Ectodermal cell (in vitro differentiated cells): Measurements from ENCODE around the gene HAND1.
A peak's percentile ranks its signal among the peaks of the same experiment; 100 is the strongest.

Experiments used
- H3K27ac ChIP-seq: 2 replicates; pipeline ENCODE4 v1.7.0; 2013; ENCODE audit warnings: mild to moderate bottlenecking, low read depth, low read length; ENCODE audit not compliant: insufficient read depth, poor library complexity, severe bottlenecking
- H3K27me3 ChIP-seq: 2 replicates; pipeline ENCODE4 v1.7.0; 2013; ENCODE audit warnings: mild to moderate bottlenecking, low read length; ENCODE audit not compliant: insufficient read depth, control insufficient read depth, poor library complexity, severe bottlenecking
- H3K36me3 ChIP-seq: one replicate; pipeline ENCODE4 v1.7.0; 2013; ENCODE audit warnings: low read length; ENCODE audit not compliant: control insufficient read depth, insufficient read depth
- H3K4me1 ChIP-seq: one replicate; pipeline ENCODE4 v1.7.0; 2013; ENCODE audit warnings: low read length; ENCODE audit not compliant: control insufficient read depth, insufficient read depth
- H3K4me3 ChIP-seq: 2 replicates; pipeline ENCODE4 v1.7.0; 2013; ENCODE audit warnings: low read depth, low read length, control low read depth; ENCODE audit not compliant: insufficient read depth
- H3K9me3 ChIP-seq: 2 replicates; pipeline ENCODE4 v1.7.0; 2013; ENCODE audit warnings: mild to moderate bottlenecking, low read length, moderate library complexity; ENCODE audit not compliant: control insufficient read depth
- WGBS, 2 experiments: methylation state at CpG; one replicate each; pipeline ENCODE4 v1.1.7; 2013; ENCODE audit warnings: missing lambda C conversion rate in 2 of 2; 5-methylcytosine and 5-hydroxymethylcytosine counted together

Gene HAND1

GRCh38 chr5:154459015-154459414 is 19.0 kb downstream of the HAND1 start:
- 89 to 90% methylated on average over 3 of the region's 3 CpGs for WGBS, 2 experiments

GRCh38 chr5:154456540-154456939 is 21.5 kb downstream of the HAND1 start:
- no peaks in the 10 kb centered on the region for H3K4me1 ChIP-seq
- H3K4me3 ChIP-seq = no peak overlapping the region
- WGBS, 2 experiments = 95 to 98% methylated on average over 3 of the region's 3 CpGs
- H3K36me3 ChIP-seq = peaks cover 10% of the 10 kb centered on the region
- H3K27ac ChIP-seq = no peak overlapping the region
- no peaks in the 10 kb centered on the region for H3K9me3 ChIP-seq
- H3K27me3 ChIP-seq = no peaks in the 10 kb centered on the region

More at GRCh38 chr5:154459015-154459414, 19.0 kb downstream of the HAND1 start:
- H3K4me3 ChIP-seq = no peak overlapping the region
- peaks cover 7% of the 10 kb centered on the region for H3K36me3 ChIP-seq
- H3K27ac ChIP-seq = no peak overlapping the region
- no peaks in the 10 kb centered on the region for H3K9me3 ChIP-seq
- H3K27me3 ChIP-seq = no peaks in the 10 kb centered on the region
- H3K4me1 ChIP-seq = no peaks in the 10 kb centered on the region

DNA sequence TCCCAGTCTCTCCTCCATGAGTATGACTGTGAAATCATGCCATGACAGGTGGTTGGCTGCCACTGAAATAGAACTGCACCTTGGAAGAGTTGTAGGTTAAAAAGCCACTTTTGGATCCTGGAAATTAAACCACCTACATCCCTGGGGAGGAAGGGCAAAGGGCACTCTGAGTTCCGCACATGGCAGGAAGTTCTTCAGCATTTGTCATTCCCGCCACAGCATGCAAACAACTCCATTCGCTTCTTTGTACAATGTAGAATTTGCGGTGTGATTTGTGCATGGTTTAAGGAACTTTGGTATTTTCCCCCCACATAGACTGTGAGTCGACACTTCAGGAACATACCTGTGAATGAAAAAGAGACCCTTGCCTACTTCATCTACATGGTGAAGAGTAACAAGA is 22.4 kb downstream of the HAND1 start:
- no peaks in the 10 kb centered on the region for H3K4me1 ChIP-seq
- H3K4me3 ChIP-seq = no peak overlapping the region
- H3K27ac ChIP-seq = no peak overlapping the region
- peaks cover 10% of the 10 kb centered on the region for H3K36me3 ChIP-seq
- WGBS, 2 experiments = 97 to 99% methylated on average over 5 of the region's 5 CpGs
- no peaks in the 10 kb centered on the region for H3K27me3 ChIP-seq
- no peaks in the 10 kb centered on the region for H3K9me3 ChIP-seq

- Histone ChIP-seq H3K27ac (no peak overlapping the region), H3K4me3 (no peak overlapping the region), H3K27me3 (no peaks in the 10 kb centered on the region), H3K36me3 (peaks cover 10% of the 10 kb centered on the region), H3K9me3 (no peaks in the 10 kb centered on the region), H3K4me1 (peaks cover 9% of the 10 kb centered on the region)
- 93 to 95% methylated on average over 8 of the region's 8 CpGs for WGBS, 2 experiments
Observed at GRCh38 chr5:154451957-154452356, 26.1 kb downstream of the HAND1 start.

GRCh38 chr5:154449786-154450185 is 28.2 kb downstream of the HAND1 start:
- H3K36me3 ChIP-seq = peaks cover 3% of the 10 kb centered on the region
- WGBS, 2 experiments = 93 to 100% methylated on average over 2 of the region's 2 CpGs
- H3K4me3 ChIP-seq = no peak overlapping the region
- H3K9me3 ChIP-seq = no peaks in the 10 kb centered on the region
- H3K4me1 ChIP-seq = peaks cover 9% of the 10 kb centered on the region
- H3K27ac ChIP-seq = no peak overlapping the region
- H3K27me3 ChIP-seq = no peaks in the 10 kb centered on the region

DNA sequence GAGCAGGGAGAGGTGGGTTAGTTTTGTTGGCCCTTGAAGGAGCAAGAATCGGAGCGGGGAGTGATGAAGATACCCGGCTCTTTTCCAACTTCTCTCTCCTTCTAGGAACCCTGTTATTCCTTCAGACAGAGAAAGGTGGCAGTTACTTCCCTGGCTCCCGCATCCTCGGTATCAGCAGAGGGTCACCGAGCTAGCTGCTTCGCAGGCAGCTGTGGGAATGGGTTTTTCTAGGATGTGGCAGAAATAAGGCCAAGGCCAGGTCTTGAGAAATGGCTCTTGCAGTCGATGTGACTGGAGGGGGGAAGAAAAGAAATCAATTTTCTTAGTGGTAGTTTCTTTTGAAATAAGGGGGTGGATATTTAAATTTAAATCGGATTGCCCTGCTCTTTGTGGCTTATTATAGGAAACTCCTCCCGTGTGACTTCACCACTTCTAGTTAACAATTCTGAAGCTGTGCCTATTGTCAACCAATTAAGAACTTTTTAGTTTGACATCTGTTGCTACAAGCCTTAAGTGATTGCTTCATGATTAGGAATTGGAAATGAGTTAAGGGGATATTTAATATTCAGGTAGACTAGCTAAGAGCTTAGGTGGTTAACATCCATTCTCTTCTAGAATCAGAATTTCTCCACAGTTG is 30.8 kb downstream of the HAND1 start:
- Histone ChIP-seq H3K36me3 (peaks cover 3% of the 10 kb centered on the region), H3K9me3 (no peaks in the 10 kb centered on the region), H3K27ac (no peak overlapping the region), H3K4me1 (peaks cover 9% of the 10 kb centered on the region), H3K27me3 (no peaks in the 10 kb centered on the region), H3K4me3 (peak overlapping the region; percentile 88)
- WGBS, 2 experiments = 2 to 4% methylated on average over 10 of the region's 10 CpGs

DNA sequence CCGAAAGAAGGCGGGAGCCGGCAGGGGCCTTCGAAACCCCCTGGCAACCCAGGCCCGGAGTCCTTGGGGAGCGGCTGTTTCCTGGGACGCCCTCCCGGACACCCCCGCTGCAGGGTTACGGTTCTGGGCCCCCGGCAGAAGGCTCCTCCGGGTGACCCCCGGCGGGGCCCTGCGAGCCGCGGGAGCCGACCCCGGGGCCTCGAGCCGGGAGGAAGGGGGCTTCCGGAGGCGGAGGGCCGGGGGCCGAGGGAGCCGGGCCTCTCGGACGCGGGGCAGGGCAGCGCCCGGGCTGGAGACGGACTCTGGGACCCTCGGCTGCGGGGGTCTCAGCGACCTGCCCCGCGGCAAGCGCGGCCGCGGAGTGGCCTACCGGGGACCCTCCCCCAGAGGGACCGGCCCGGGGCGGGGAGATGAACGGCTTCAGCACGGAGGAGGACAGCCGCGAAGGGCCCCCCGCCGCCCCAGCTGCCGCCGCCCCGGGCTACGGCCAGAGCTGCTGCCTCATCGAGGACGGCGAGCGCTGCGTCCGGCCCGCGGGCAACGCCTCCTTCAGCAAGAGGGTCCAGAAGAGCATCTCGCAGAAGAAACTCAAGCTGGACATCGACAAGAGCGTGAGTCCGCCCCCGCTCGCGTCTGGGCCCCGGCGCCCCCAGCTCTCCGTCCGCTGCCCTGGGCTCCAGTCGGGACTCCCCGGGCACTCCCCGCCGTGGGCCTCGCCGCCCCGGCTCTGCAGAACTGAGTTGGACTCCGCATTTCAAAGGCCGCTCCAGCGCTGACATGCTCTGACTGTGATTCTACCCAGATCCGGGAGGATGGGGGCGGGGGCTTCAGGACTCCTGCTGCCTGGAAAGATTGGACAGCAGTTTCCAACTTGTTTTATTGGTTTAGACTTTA is 31.6 kb downstream of the HAND1 start:
- 0% methylated on average over 87 of the region's 87 CpGs for WGBS, 2 experiments
- H3K27ac ChIP-seq = no peak overlapping the region

DNA sequence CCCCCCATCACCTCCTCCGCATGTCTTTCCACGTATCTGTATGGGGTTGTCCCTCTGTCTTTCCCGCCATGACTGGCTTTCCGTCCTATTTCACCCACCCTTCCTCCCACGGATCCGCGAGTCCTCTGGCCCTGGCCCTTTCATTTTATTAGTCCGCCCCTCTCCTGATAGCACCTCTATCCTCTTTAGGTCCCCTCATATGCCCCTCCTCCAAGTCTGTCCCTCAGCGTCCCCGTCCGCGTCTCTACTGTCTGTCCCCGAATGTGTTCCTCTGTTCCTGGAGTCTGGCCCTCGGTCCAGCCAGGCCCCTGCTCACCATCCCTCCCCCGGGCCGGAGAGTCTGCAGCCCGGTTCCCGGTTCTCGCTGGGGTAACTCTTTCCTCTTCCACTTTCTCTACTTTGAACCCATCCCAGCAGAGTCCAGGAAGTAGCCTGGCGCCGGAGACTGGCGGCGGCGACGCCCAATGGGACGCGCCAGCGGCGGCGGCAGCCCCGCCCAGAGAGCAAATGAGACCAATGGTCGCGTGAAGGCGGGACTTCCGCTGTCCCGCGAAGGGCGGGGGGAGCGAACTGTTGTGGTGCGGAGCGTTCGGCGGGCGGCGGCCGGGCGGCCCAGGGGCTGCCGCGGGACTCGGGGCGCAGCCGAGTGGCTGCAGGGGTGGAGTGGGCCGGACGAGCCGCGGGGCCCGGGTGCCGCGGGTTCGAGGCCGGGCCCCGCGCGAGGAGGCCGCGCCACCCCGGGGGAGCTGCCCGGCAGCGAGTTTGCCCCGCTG is 32.4 kb downstream of the HAND1 start, which contains the start of gene SAP30L:
Gene SAP30L, plus strand, starts transcription at position 576 of the 773 bp plus-strand sequence. CDS start 608 bp downstream, outside the sequence.
- Histone ChIP-seq H3K27ac (no peak within 1 kb of the TSS), H3K4me3 (peak within 1 kb of the TSS; percentile 88)
- 0% methylated on average over 70 of the region's 70 CpGs for WGBS, 2 experiments

More for the DNA sequence above, 31.6 kb downstream of the HAND1 start:
- H3K27me3 ChIP-seq = no peaks in the 10 kb centered on the region
- peaks cover 9% of the 10 kb centered on the region for H3K4me1 ChIP-seq
- peaks cover 3% of the 10 kb centered on the region for H3K36me3 ChIP-seq
- H3K4me3 ChIP-seq = peak overlapping the region; percentile 88
- no peaks in the 10 kb centered on the region for H3K9me3 ChIP-seq

GRCh38 chr5:154444556-154445421 is 33.2 kb downstream of the HAND1 start:
- no peak overlapping the region for H3K27ac ChIP-seq
- H3K9me3 ChIP-seq = no peaks in the 10 kb centered on the region
- peaks cover 9% of the 10 kb centered on the region for H3K4me1 ChIP-seq
- H3K27me3 ChIP-seq = no peaks in the 10 kb centered on the region
- WGBS, 2 experiments = 9 to 10% methylated on average over 30 of the region's 30 CpGs
- H3K36me3 ChIP-seq = peaks cover 3% of the 10 kb centered on the region
- H3K4me3 ChIP-seq = peak overlapping the region; percentile 88

More for the DNA sequence above, 32.4 kb downstream of the HAND1 start, which contains the start of gene SAP30L:
- Histone ChIP-seq H3K9me3 (no peaks in the 10 kb centered on the region), H3K4me1 (peaks cover 9% of the 10 kb centered on the region), H3K27me3 (no peaks in the 10 kb centered on the region), H3K36me3 (peaks cover 3% of the 10 kb centered on the region)
